ENCODE data around the gene CCT3. TPM values are rescaled to one million over a fixed set of nuclear protein-coding genes. Genes with fewer than 3 reads are reported as not detected.

The CCT3 gene
- total and polyA plus RNA-seq, 2 donors (not counting 1 experiment from before 2014, with no cell fraction given) = 251 to 397 TPM

DNA sequence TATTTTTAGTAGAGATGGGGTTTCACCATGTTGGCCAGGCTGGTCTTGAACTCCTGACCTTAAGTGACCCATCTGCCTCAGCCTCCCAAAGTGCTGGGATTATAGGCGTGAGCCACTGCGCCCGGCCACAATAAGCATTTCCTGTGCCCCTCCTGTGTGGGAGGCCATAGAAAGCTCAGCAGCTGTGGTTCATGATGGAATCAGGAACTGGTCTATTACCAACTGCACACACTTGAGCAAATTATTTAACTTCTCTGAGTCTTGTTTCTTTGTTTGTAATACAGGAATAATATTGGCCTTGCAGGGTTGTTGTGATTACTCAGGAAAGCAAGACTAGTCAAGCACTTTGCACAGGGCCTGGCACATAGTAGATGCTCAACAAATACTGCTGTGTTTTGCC, 45.9 kb upstream of the CCT3 start:
- DNase-seq (ENCODE audit: low read depth in 2 of 2) = no peak
- no peak overlapping the region for H3K9ac ChIP-seq (ENCODE audit: insufficient read depth, low read length)
- no peak overlapping the region for H3K4me2 ChIP-seq (ENCODE audit: extremely low read depth, insufficient read depth, low read length)
- no peaks in the 10 kb centered on the region for H3K4me1 ChIP-seq (ENCODE audit: control insufficient read depth, extremely low read depth, insufficient read depth, low read length)
- peaks cover 25% of the 10 kb centered on the region for H3K27me3 ChIP-seq (ENCODE audit: control insufficient read depth, insufficient read depth, low read length)
- TF ChIP-seq CTCF (conservative IDR thresholded peaks at IDR 0.05 in 1 of 2, IDR thresholded peaks at IDR 0.05 in 1 of 2; ENCODE audit: low read depth in 1 of 2, low read length in 2 of 2) (no peak), EZH2 (IDR thresholded peaks at IDR 0.05; ENCODE audit: low read length, missing control alignments) (no peak)
- H3K79me2 ChIP-seq (ENCODE audit: control insufficient read depth, insufficient read depth, low read length) = no peaks in the 10 kb centered on the region
- no peak overlapping the region for H2AFZ ChIP-seq (ENCODE audit: low read length)
- no peak overlapping the region for H3K27ac ChIP-seq (ENCODE audit: insufficient read depth, low read length)
- H3K4me3 ChIP-seq (replicated peaks in 1 of 4; ENCODE audit: control extremely low read depth in 1 of 4, insufficient read depth in 1 of 4, low read depth in 3 of 4, low read length in 4 of 4) = no peak overlapping the region
- no peaks in the 10 kb centered on the region for H4K20me1 ChIP-seq (ENCODE audit: control insufficient read depth, extremely low read depth, insufficient read depth, low read length)
- no peaks in the 10 kb centered on the region for H3K36me3 ChIP-seq (ENCODE audit: control insufficient read depth, insufficient read depth, low read length)
- H3K9me3 ChIP-seq (ENCODE audit: control insufficient read depth, insufficient read depth, low read depth, low read length) = no peaks in the 10 kb centered on the region

DNA sequence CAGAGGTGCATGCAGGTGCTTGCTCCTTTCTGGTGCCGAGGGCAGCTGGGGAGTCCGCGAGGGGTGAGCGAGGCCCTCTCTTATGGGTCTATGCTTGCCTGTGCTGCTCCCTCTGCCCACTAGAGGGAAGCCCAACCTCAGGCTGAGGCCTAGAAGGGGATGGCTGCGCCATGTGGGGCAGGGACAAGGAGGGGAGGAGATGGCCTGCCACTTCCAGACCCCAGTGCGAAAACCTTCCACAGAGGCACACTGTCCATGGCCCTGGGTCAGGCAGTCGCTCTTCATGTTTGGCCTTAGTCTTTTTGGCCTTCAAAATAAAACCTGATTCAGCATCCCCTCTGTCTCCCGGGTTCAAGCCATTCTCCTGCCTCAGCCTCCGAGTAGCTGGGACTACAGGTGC, 44.9 kb upstream of the CCT3 start:
- no peaks in the 10 kb centered on the region for H3K36me3 ChIP-seq (ENCODE audit: control insufficient read depth, insufficient read depth, low read length)
- no peaks in the 10 kb centered on the region for H3K79me2 ChIP-seq (ENCODE audit: control insufficient read depth, insufficient read depth, low read length)
- H3K27ac ChIP-seq (ENCODE audit: insufficient read depth, low read length) = no peak overlapping the region
- no peak overlapping the region for H2AFZ ChIP-seq (ENCODE audit: low read length)
- peak; percentile 43 to 47 for DNase-seq (ENCODE audit: low read depth in 2 of 2)
- no peak overlapping the region for H3K4me3 ChIP-seq (replicated peaks in 1 of 4; ENCODE audit: control extremely low read depth in 1 of 4, insufficient read depth in 1 of 4, low read depth in 3 of 4, low read length in 4 of 4)
- no peak overlapping the region for H3K9ac ChIP-seq (ENCODE audit: insufficient read depth, low read length)
- H3K4me2 ChIP-seq (ENCODE audit: extremely low read depth, insufficient read depth, low read length) = no peak overlapping the region
- H3K27me3 ChIP-seq (ENCODE audit: control insufficient read depth, insufficient read depth, low read length) = peaks cover 16% of the 10 kb centered on the region
- no peaks in the 10 kb centered on the region for H3K9me3 ChIP-seq (ENCODE audit: control insufficient read depth, insufficient read depth, low read depth, low read length)
- peak; percentile 77 to 96 for TF ChIP-seq CTCF (conservative IDR thresholded peaks at IDR 0.05 in 1 of 2, IDR thresholded peaks at IDR 0.05 in 1 of 2; ENCODE audit: low read depth in 1 of 2, low read length in 2 of 2)
- TF ChIP-seq EZH2 (IDR thresholded peaks at IDR 0.05; ENCODE audit: low read length, missing control alignments) = no peak
- H4K20me1 ChIP-seq (ENCODE audit: control insufficient read depth, extremely low read depth, insufficient read depth, low read length) = no peaks in the 10 kb centered on the region
- no peaks in the 10 kb centered on the region for H3K4me1 ChIP-seq (ENCODE audit: control insufficient read depth, extremely low read depth, insufficient read depth, low read length)

GRCh38 chr1:156382561-156382960, 44.5 kb upstream of the CCT3 start:
- Histone ChIP-seq H3K36me3 (ENCODE audit: control insufficient read depth, insufficient read depth, low read length) (no peaks in the 10 kb centered on the region), H3K4me2 (ENCODE audit: extremely low read depth, insufficient read depth, low read length) (no peak overlapping the region), H3K9ac (ENCODE audit: insufficient read depth, low read length) (no peak overlapping the region), H2AFZ (ENCODE audit: low read length) (no peak overlapping the region), H3K9me3 (ENCODE audit: control insufficient read depth, insufficient read depth, low read depth, low read length) (no peaks in the 10 kb centered on the region), H3K27ac (ENCODE audit: insufficient read depth, low read length) (no peak overlapping the region), H4K20me1 (ENCODE audit: control insufficient read depth, extremely low read depth, insufficient read depth, low read length) (no peaks in the 10 kb centered on the region), H3K27me3 (ENCODE audit: control insufficient read depth, insufficient read depth, low read length) (peaks cover 12% of the 10 kb centered on the region), H3K4me1 (ENCODE audit: control insufficient read depth, extremely low read depth, insufficient read depth, low read length) (no peaks in the 10 kb centered on the region), H3K79me2 (ENCODE audit: control insufficient read depth, insufficient read depth, low read length) (no peaks in the 10 kb centered on the region), H3K4me3 (replicated peaks in 1 of 4; ENCODE audit: control extremely low read depth in 1 of 4, insufficient read depth in 1 of 4, low read depth in 3 of 4, low read length in 4 of 4) (no peak overlapping the region)
- TF ChIP-seq EZH2 (IDR thresholded peaks at IDR 0.05; ENCODE audit: low read length, missing control alignments) (no peak), CTCF (conservative IDR thresholded peaks at IDR 0.05 in 1 of 2, IDR thresholded peaks at IDR 0.05 in 1 of 2; ENCODE audit: low read depth in 1 of 2, low read length in 2 of 2) (no peak)
- DNase-seq (ENCODE audit: low read depth in 2 of 2) = no peak

All from fibroblast of lung (primary cell).